Inflammatory macrophage (primary cell): ENCODE data around the gene KDM4B.
"Not testable (repeated sequence)": the region's sequence is repeated elsewhere in the genome, so short reads cannot be mapped to it uniquely, and the experiment has no call there.

ENCODE experiments used
- DNase-seq, 2 donors: peaks; one replicate each; pipeline ENCODE4 v3.0.0-alpha.2; 2020 to 2022
- total RNA-seq, 18 experiments: gene quantifications; one replicate each; lab custom pipeline; 2026; ENCODE audit warnings: mixed read lengths in 6 of 18, inconsistent platforms in 2 of 18; lab: John Stamatoyannopoulos, UW

Gene KDM4B
- total RNA-seq = 12.8 to 34.6 (median 26.8) reads per million in 18 experiments

- DNase-seq = peak; percentile 99 to 100
Measured at GRCh38 chr19:4968462-4969291, at the start of gene KDM4B. TSS of gene KDM4B (plus strand) at chr19:4969113. CDS start at chr19:5032891, 63,778 bp downstream.

GRCh38 chr19:4922530-4923275 lies 46.2 kb upstream of the KDM4B start:
- DNase-seq = peak; percentile 19 to 55

- no peak for DNase-seq
Measured at GRCh38 chr19:4923276-4923747, 45.6 kb upstream of the KDM4B start.

GRCh38 chr19:4929186-4929585 lies 39.7 kb upstream of the KDM4B start:
- DNase-seq = peak in 1 of 2 donors; percentile 31

- no peak for DNase-seq
Measured at GRCh38 chr19:4930664-4931063, 38.2 kb upstream of the KDM4B start.

GRCh38 chr19:4932711-4933110 lies 36.2 kb upstream of the KDM4B start:
- DNase-seq = no peak

- DNase-seq = no peak
Measured at GRCh38 chr19:4933528-4933927, 35.4 kb upstream of the KDM4B start.

GRCh38 chr19:4935444-4935843 lies 33.5 kb upstream of the KDM4B start:
- DNase-seq = no peak

GRCh38 chr19:4937060-4937459 lies 31.9 kb upstream of the KDM4B start:
- DNase-seq = no peak

- DNase-seq = not testable (repeated sequence)
Measured at GRCh38 chr19:4938461-4938860, 30.5 kb upstream of the KDM4B start.

GRCh38 chr19:4939466-4939865 lies 29.4 kb upstream of the KDM4B start:
- no peak for DNase-seq

GRCh38 chr19:4941638-4942169 lies 27.2 kb upstream of the KDM4B start:
- not testable (repeated sequence) for DNase-seq

GRCh38 chr19:4950650-4951049 lies 18.3 kb upstream of the KDM4B start:
- DNase-seq = peak in 1 of 2 donors; percentile 27

- DNase-seq = peak; percentile 47 to 72
Measured at GRCh38 chr19:4951656-4952055, 17.3 kb upstream of the KDM4B start.

- no peak for DNase-seq
Measured at GRCh38 chr19:4952945-4953344, 16.0 kb upstream of the KDM4B start.

- peak in 1 of 2 donors; percentile 40 for DNase-seq
Measured at GRCh38 chr19:4954320-4955149, 14.4 kb upstream of the KDM4B start.

GRCh38 chr19:4955274-4955673 lies 13.6 kb upstream of the KDM4B start:
- DNase-seq = no peak

GRCh38 chr19:4957981-4958380 lies 10.9 kb upstream of the KDM4B start:
- no peak for DNase-seq

- DNase-seq = no peak
Measured at GRCh38 chr19:4962085-4962619, 6.8 kb upstream of the KDM4B start.

- DNase-seq = no peak
Measured at GRCh38 chr19:4965061-4965460, 3.9 kb upstream of the KDM4B start.

- DNase-seq = no peak
Measured at GRCh38 chr19:4966591-4966990, 2.3 kb upstream of the KDM4B start.
